ENCODE data around the gene RAB3B.

DNA sequence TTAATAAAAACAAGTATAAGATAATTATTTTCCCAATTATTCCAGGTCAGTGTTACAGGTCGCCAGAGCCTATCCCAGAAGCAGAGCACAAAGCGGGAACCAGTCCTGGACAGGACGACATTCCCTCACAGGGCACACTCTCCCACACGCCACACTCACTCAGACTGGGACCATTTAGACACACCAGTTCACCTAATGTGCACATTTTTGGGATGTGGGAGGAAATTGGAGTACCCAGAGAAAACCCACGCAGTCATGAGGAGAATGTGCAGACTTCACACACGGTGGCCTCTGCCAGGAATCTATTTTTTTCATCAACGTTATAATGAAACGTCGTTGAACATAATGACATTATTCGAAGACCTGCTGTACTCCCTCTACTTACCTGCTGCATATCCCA lies 91.5 kb downstream of the RAB3B start:
- TF ChIP-seq, protein P1, sequence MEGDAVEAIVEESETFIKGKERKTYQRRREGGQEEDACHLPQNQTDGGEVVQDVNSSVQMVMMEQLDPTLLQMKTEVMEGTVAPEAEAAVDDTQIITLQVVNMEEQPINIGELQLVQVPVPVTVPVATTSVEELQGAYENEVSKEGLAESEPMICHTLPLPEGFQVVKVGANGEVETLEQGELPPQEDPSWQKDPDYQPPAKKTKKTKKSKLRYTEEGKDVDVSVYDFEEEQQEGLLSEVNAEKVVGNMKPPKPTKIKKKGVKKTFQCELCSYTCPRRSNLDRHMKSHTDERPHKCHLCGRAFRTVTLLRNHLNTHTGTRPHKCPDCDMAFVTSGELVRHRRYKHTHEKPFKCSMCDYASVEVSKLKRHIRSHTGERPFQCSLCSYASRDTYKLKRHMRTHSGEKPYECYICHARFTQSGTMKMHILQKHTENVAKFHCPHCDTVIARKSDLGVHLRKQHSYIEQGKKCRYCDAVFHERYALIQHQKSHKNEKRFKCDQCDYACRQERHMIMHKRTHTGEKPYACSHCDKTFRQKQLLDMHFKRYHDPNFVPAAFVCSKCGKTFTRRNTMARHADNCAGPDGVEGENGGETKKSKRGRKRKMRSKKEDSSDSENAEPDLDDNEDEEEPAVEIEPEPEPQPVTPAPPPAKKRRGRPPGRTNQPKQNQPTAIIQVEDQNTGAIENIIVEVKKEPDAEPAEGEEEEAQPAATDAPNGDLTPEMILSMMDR (conservative IDR thresholded peaks at IDR 0.05; ENCODE audit: low read depth, low read length), result no peak
- TF ChIP-seq MAZ (IDR thresholded peaks at IDR 0.05; ENCODE audit: borderline replicate concordance, low read depth, low read length) (no peak), USF2 (IDR thresholded peaks at IDR 0.05; ENCODE audit: low read depth, low read length) (no peak), ELK1 (IDR thresholded peaks at IDR 0.05; ENCODE audit: borderline replicate concordance, low read depth, low read length) (no peak), RCOR1 (IDR thresholded peaks at IDR 0.05; ENCODE audit: insufficient replicate concordance, low read length) (no peak), SMC3 (IDR thresholded peaks at IDR 0.05; ENCODE audit: low read depth, low read length) (no peak), POLR2A (IDR thresholded peaks at IDR 0.05; ENCODE audit: low read depth, low read length) (no peak), RAD21 (IDR thresholded peaks at IDR 0.05; ENCODE audit: low read length) (no peak), BHLHE40 (IDR thresholded peaks at IDR 0.05; ENCODE audit: low read depth, low read length) (no peak), CEBPB (IDR thresholded peaks at IDR 0.05; ENCODE audit: low read depth, low read length) (no peak), FOS (IDR thresholded peaks at IDR 0.05; ENCODE audit: low read depth, low read length) (no peak), CHD1 (IDR thresholded peaks at IDR 0.05; ENCODE audit: low read depth, low read length) (no peak)

Data from IMR-90 (cell line).